ENCODE measurements around the gene IZUMO1. TPM values are rescaled to one million over a fixed set of nuclear protein-coding genes. Genes with fewer than 3 reads are reported as not detected.

The IZUMO1 gene
- total and polyA plus RNA-seq, 2 of the 13 experiments (the other 11 are each of a cell fraction or from before 2014, with no cell fraction given): 0.07 to 0.22 TPM

DNA sequence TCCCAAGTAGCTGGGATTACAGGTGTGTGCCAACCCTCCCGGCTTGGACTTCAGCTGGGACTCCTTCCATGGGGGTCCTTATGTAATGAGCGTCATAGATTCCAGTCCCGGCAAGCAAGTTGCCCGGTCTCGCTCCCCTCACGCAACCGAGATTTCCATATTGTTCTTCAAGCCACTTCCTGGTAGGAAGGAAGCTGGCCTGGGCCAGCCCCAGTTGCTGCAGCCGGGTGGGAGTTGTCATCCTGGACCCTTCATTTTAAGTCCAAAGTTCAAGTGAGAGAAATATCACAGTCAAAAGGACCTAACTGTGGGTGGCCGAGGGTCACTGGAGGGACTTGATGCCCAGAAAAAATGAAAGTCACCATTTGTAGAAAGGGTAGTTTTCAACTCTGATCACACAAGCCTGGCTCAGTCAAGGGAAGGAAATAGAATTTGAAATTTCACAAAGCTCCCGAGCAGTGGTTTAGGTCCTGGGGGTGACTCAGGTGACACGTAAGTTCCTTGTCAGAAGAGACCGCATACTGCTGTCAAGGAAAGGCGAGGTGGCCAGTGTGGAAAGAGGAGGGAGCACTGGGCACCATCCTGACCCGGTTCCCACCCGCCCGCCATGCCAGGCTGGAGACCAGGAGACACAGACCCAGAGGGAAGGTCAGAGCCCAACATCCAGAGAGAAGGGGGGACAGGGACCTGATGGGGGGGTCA lies 13.9 kb upstream of the IZUMO1 start (continued):
- TF ChIP-seq, protein P1, sequence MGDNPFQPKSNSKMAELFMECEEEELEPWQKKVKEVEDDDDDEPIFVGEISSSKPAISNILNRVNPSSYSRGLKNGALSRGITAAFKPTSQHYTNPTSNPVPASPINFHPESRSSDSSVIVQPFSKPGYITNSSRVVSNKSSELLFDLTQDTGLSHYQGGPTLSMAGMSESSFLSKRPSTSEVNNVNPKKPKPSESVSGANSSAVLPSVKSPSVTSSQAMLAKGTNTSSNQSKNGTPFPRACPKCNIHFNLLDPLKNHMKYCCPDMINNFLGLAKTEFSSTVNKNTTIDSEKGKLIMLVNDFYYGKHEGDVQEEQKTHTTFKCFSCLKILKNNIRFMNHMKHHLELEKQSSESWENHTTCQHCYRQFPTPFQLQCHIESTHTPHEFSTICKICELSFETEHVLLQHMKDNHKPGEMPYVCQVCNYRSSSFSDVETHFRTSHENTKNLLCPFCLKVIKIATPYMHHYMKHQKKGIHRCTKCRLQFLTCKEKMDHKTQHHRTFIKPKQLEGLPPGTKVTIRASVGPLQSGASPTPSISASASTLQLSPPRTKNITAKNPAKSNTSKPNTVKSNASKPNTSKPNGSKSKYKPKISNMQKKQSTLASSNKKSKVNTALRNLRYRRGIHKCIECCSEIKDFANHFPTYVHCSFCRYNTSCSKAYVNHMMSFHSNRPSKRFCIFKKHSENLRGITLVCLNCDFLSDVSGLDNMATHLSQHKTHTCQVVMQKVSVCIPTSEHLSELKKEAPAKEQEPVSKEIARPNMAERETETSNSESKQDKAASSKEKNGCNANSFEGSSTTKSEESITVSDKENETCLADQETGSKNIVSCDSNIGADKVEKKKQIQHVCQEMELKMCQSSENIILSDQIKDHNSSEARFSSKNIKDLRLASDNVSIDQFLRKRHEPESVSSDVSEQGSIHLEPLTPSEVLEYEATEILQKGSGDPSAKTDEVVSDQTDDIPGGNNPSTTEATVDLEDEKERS (CRISPR knock-in tag; IDR thresholded peaks at IDR 0.05): no peak
- TF ChIP-seq GFI1 (CRISPR knock-in tag; IDR thresholded peaks at IDR 0.05; ENCODE audit: borderline replicate concordance) (0 out of 2 replicates have a peak, but pooled peaks have one; percentile 20), ZNF563 (CRISPR knock-in tag; IDR thresholded peaks at IDR 0.05) (no peak), NPAS2 (CRISPR knock-in tag; IDR thresholded peaks at IDR 0.05; ENCODE audit: borderline replicate concordance) (no peak), ZNF746 (CRISPR knock-in tag; IDR thresholded peaks at IDR 0.05) (no peak), KDM6A (CRISPR knock-in tag; IDR thresholded peaks at IDR 0.05; ENCODE audit: low read depth) (no peak), SKIL (CRISPR knock-in tag; IDR thresholded peaks at IDR 0.05; ENCODE audit: borderline replicate concordance) (no peak), ARID3A (IDR thresholded peaks at IDR 0.05; ENCODE audit: low read depth, low read length) (no peak), ZNF10 (CRISPR knock-in tag; IDR thresholded peaks at IDR 0.05; ENCODE audit: borderline replicate concordance, low read depth) (no peak), ZNF652 (CRISPR knock-in tag; IDR thresholded peaks at IDR 0.05; ENCODE audit: borderline replicate concordance, low read depth) (no peak), SPEN (CRISPR knock-in tag; IDR thresholded peaks at IDR 0.05; ENCODE audit: low read depth) (no peak), SIX1 (CRISPR knock-in tag; IDR thresholded peaks at IDR 0.05; ENCODE audit: borderline replicate concordance) (no peak), ZBTB10 (CRISPR knock-in tag; IDR thresholded peaks at IDR 0.05; ENCODE audit: borderline replicate concordance) (no peak), SNAPC5 (CRISPR knock-in tag; IDR thresholded peaks at IDR 0.05; ENCODE audit: borderline replicate concordance) (no peak), SP140L (CRISPR knock-in tag; IDR thresholded peaks at IDR 0.05; ENCODE audit: borderline replicate concordance) (no peak), MAFF (IDR thresholded peaks at IDR 0.05; ENCODE audit: low read depth, low read length) (no peak), ELF3 (CRISPR knock-in tag; IDR thresholded peaks at IDR 0.05) (peak; percentile 82)
- TF ChIP-seq, protein P2, sequence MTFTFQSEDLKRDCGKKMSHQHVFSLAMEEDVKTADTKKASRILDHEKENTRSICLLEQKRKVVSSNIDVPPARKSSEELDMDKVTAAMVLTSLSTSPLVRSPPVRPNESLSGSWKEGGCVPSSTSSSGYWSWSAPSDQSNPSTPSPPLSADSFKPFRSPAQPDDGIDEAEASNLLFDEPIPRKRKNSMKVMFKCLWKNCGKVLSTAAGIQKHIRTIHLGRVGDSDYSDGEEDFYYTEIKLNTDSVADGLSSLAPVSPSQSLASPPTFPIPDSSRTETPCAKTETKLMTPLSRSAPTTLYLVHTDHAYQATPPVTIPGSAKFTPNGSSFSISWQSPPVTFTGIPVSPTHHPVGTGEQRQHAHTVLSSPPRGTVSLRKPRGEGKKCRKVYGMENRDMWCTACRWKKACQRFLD (CRISPR knock-in tag; IDR thresholded peaks at IDR 0.05; ENCODE audit: borderline replicate concordance): no peak

Data from HepG2 (cell line).